Measurements from ENCODE around the gene MICOS13. TPM values are rescaled to one million over a fixed set of nuclear protein-coding genes. Genes with fewer than 3 reads are reported as not detected.

Gene MICOS13
- total RNA-seq, 4 donors from 2014 or later: 43.6 to 65.5 (median 54.1) TPM

GRCh38 chr19:5676105-5676771 is 4.1 kb downstream of the MICOS13 start:
- intact Hi-C loops (cut with DNase I; ENCODE audit: low total_unique reads): loop anchor here (5.0 kb wide), 1 partner anchor 1619 kb away; no protein-coding TSS in a partner anchor
- no peak for DNase-seq (ENCODE audit: low spot score in 2 of 2)
- H3K4me3 ChIP-seq (ENCODE audit: low read depth, poor library complexity, severe bottlenecking): no peak overlapping the region
- 80% methylated on average over 17 of the region's 17 CpGs for WGBS, 2 donors
- TF ChIP-seq POLR2A (IDR thresholded peaks at IDR 0.05) (no peak), CTCF (IDR thresholded peaks at IDR 0.05) (no peak)

GRCh38 chr19:5674714-5675113 is 5.6 kb downstream of the MICOS13 start:
- intact Hi-C loops (cut with DNase I; ENCODE audit: low total_unique reads): loop anchor here (5.0 kb wide), 1 partner anchor 1617 kb away; no protein-coding TSS in a partner anchor

GRCh38 chr19:5673752-5674151 is 6.6 kb downstream of the MICOS13 start:
- no peak for TF ChIP-seq POLR2A (IDR thresholded peaks at IDR 0.05)
- no peak for TF ChIP-seq CTCF (IDR thresholded peaks at IDR 0.05)
- no peak for DNase-seq (ENCODE audit: low spot score in 2 of 2)
- intact Hi-C loops (cut with DNase I; ENCODE audit: low total_unique reads): no loop called here
- no peak overlapping the region for H3K4me3 ChIP-seq (ENCODE audit: low read depth, poor library complexity, severe bottlenecking)
- WGBS, 2 donors: 97 to 100% methylated on average over 1 of the region's 1 CpG

More at GRCh38 chr19:5674714-5675113, 5.6 kb downstream of the MICOS13 start:
- TF ChIP-seq POLR2A (IDR thresholded peaks at IDR 0.05): no peak
- no peak for TF ChIP-seq CTCF (IDR thresholded peaks at IDR 0.05)
- no peak overlapping the region for H3K4me3 ChIP-seq (ENCODE audit: low read depth, poor library complexity, severe bottlenecking)
- DNase-seq (ENCODE audit: low spot score in 2 of 2): no peak
- WGBS, 2 donors: 45 to 67% methylated on average over 5 of the region's 5 CpGs

- intact Hi-C loops (cut with DNase I; ENCODE audit: low total_unique reads): no loop called here
- no peak overlapping the region for H3K4me3 ChIP-seq (ENCODE audit: low read depth, poor library complexity, severe bottlenecking)
- TF ChIP-seq POLR2A (IDR thresholded peaks at IDR 0.05) (no peak), CTCF (IDR thresholded peaks at IDR 0.05) (no peak)
- 86 to 87% methylated on average over 13 of the region's 13 CpGs for WGBS, 2 donors
- DNase-seq (ENCODE audit: low spot score in 2 of 2): no peak
Measured at GRCh38 chr19:5672708-5673459, 7.4 kb downstream of the MICOS13 start.

- intact Hi-C loops (cut with DNase I; ENCODE audit: low total_unique reads): no loop called here
- TF ChIP-seq CTCF (IDR thresholded peaks at IDR 0.05): no peak
- no peak for TF ChIP-seq POLR2A (IDR thresholded peaks at IDR 0.05)
- no peak for DNase-seq (ENCODE audit: low spot score in 2 of 2)
- no peak overlapping the region for H3K4me3 ChIP-seq (ENCODE audit: low read depth, poor library complexity, severe bottlenecking)
- 80 to 83% methylated on average over 6 to 7 of the region's 7 CpGs for WGBS, 2 donors
Measured at GRCh38 chr19:5671600-5671999, 8.7 kb downstream of the MICOS13 start.
